HCT116 (cell line): ENCODE measurements around the gene NME9.

ENCODE experiments used
- CTCF ChIP-seq, 3 experiments: fragments of 200-600 bp in 1 of 3; sonication (generic) in 1 of 3; IDR thresholded peaks in 2 of 3; conservative IDR thresholded peaks in 1 of 3; 2 replicates each; pipeline ENCODE4 v1.5.1; 2012 to 2017; ENCODE audit warnings: low read depth in 2 of 3, low read length in 2 of 3, antibody characterized with exemption in 1 of 3, borderline replicate concordance in 1 of 3, control low read depth in 1 of 3, mild to moderate bottlenecking in 1 of 3, mixed read lengths in 1 of 3, mixed run types in 1 of 3, moderate library complexity in 1 of 3; ENCODE audit not compliant: insufficient read depth in 1 of 3
- EZH2phosphoT487 ChIP-seq: fragments of 200-600 bp; IDR thresholded peaks from 2 replicates; pipeline ENCODE4 v1.6.1; 2018; ENCODE audit warnings: antibody characterized with exemption, borderline replicate concordance
- POLR2A ChIP-seq: IDR thresholded peaks from 2 replicates; pipeline ENCODE4 v1.7.0; 2011; ENCODE audit warnings: borderline replicate concordance; ENCODE audit not compliant: insufficient read depth, insufficient read length; ENCODE audit errors: extremely low read depth

DNA sequence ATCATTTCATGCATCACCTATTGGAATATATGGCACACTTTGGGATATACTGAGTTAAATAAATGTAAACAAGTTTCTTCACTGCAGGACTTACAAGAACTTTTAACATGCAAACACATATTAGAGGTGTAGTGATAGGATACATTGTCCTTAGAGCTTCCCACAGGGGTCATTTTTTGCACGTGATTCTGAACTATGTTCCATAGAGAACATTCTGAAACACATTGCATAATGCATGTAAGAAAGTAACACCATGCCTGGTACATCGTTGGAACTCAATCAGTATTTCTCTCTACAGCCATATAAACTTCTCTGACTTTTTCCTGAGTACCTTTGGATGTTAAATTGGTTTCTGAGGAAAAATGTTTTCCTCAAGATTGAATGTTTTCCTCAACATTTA, 47.0 kb upstream of the NME9 start:
- TF ChIP-seq CTCF (IDR thresholded peaks at IDR 0.05 in 2 of 3, conservative IDR thresholded peaks at IDR 0.05 in 1 of 3; ENCODE audit: borderline replicate concordance in 1 of 3, insufficient read depth in 1 of 3, low read depth in 2 of 3, low read length in 2 of 3) (no peak), POLR2A (no peak), EZH2phosphoT487 (no peak)
